IMR-90 (cell line): ENCODE data around the gene CFP. TPM values are rescaled to one million over a fixed set of nuclear protein-coding genes. Genes with fewer than 3 reads are reported as not detected.

Experiments used
- ATAC-seq: fragments of 200-7000 bp; cut with Tn5 transposase; 2 replicates; pipeline ENCODE4 v1.9.1; 2020; ENCODE audit warnings: low read depth, mild to moderate bottlenecking, moderate library complexity
- BruUV-seq: library from RNA; stranded (reverse); fragments of 400-500 nt; replicated peaks from 2 replicates; lab custom pipeline; 2021; lab: Mats Ljungman, UMichigan
- CTCF ChIA-PET: fragments of 300-600 bp; formaldehyde crosslinking; extraction: SDS; loops from one replicate; lab custom pipeline; 2021; ENCODE audit warnings: antibody characterized with exemption; lab: Yijun Ruan, JAX
- POLR2A ChIA-PET: fragments of 300-600 bp; sonication (Branson Sonifier 250); formaldehyde crosslinking; loops from one replicate; lab custom pipeline; 2022; ENCODE audit warnings: antibody characterized with exemption; ENCODE audit not compliant: unreplicated experiment; lab: Charles Lee
- DNase-seq: peaks from one replicate; pipeline ENCODE4 v3.0.0; 2013
- H2AFZ ChIP-seq: replicated peaks from 2 replicates; pipeline ENCODE3; 2013; ENCODE audit warnings: low read length, mild to moderate bottlenecking; ENCODE audit not compliant: poor library complexity
- H2AK5ac ChIP-seq: 2 replicates; pipeline ENCODE4 v1.6.1; 2013; ENCODE audit warnings: low read depth, low read length, inconsistent platforms
- H2AK9ac ChIP-seq: replicated peaks from 2 replicates; pipeline ENCODE3; 2013; ENCODE audit warnings: mild to moderate bottlenecking, low read depth, low read length, moderate library complexity; ENCODE audit not compliant: poor library complexity
- H2BK120ac ChIP-seq: 2 replicates; pipeline ENCODE4 v1.6.1; 2013; ENCODE audit warnings: low read depth, low read length, inconsistent platforms
- H2BK15ac ChIP-seq: 3 replicates; pipeline ENCODE4 v1.6.1; 2013; ENCODE audit warnings: low read depth, low read length, inconsistent platforms
- H2BK20ac ChIP-seq: 2 replicates; pipeline ENCODE4 v1.6.1; 2013; ENCODE audit warnings: low read depth, mild to moderate bottlenecking, inconsistent platforms, low read length, moderate library complexity
- H2BK5ac ChIP-seq: 2 replicates; pipeline ENCODE4 v1.6.1; 2013; ENCODE audit warnings: mild to moderate bottlenecking, low read depth, low read length, inconsistent platforms; ENCODE audit not compliant: poor library complexity, severe bottlenecking
- H3K14ac ChIP-seq: replicated peaks from 2 replicates; pipeline ENCODE4 v1.6.1; 2013; ENCODE audit warnings: low read depth, low read length, inconsistent platforms
- H3K18ac ChIP-seq: 2 replicates; pipeline ENCODE4 v1.6.1; 2013; ENCODE audit warnings: low read depth, low read length, control low read depth
- H3K23ac ChIP-seq: 2 replicates; pipeline ENCODE4 v1.6.1; 2013; ENCODE audit warnings: low read depth, low read length, inconsistent platforms
- H3K27ac ChIP-seq: 2 replicates; pipeline ENCODE4 v1.5.1; 2013; ENCODE audit warnings: mild to moderate bottlenecking, control low read depth, low read length; ENCODE audit not compliant: insufficient read depth
- H3K27me3 ChIP-seq: 2 replicates; pipeline ENCODE4 v1.6.1; 2013; ENCODE audit warnings: low read length; ENCODE audit not compliant: control insufficient read depth, insufficient read depth
- H3K36me3 ChIP-seq: 2 replicates; pipeline ENCODE4 v1.6.1; 2013; ENCODE audit warnings: low read length, mixed read lengths; ENCODE audit not compliant: control insufficient read depth, insufficient read depth
- H3K4ac ChIP-seq: 2 replicates; pipeline ENCODE4 v1.6.1; 2013; ENCODE audit warnings: low read depth, low read length, inconsistent platforms
- H3K4me1 ChIP-seq: 2 replicates; pipeline ENCODE4 v1.6.1; 2013; ENCODE audit warnings: low read length, mixed read lengths; ENCODE audit not compliant: control insufficient read depth, insufficient read depth
- H3K4me2 ChIP-seq: 2 replicates; pipeline ENCODE4 v1.6.1; 2013; ENCODE audit warnings: low read depth, mild to moderate bottlenecking, control low read depth, low read length, moderate library complexity
- H3K4me3 ChIP-seq: 2 replicates; pipeline ENCODE4 v1.5.1; 2013; ENCODE audit warnings: low read depth, mild to moderate bottlenecking, control low read depth, low read length, moderate library complexity; ENCODE audit not compliant: insufficient read depth
- H3K56ac ChIP-seq: 2 replicates; pipeline ENCODE4 v1.6.1; 2013; ENCODE audit warnings: low read length, inconsistent platforms; ENCODE audit not compliant: insufficient read depth; ENCODE audit errors: extremely low read depth
- H3K79me1 ChIP-seq, 2 experiments: 2 replicates each; pipeline ENCODE4 v1.6.1; 2013; ENCODE audit warnings: low read length in 2 of 2, inconsistent platforms in 1 of 2, low read depth in 1 of 2
- H3K9ac ChIP-seq: 2 replicates; pipeline ENCODE4 v1.6.1; 2013; ENCODE audit warnings: low read depth, low read length, control low read depth
- H3K9me1 ChIP-seq: 2 replicates; pipeline ENCODE4 v1.6.1; 2013; ENCODE audit warnings: low read length, inconsistent platforms; ENCODE audit not compliant: insufficient read depth
- H3K9me3 ChIP-seq: 2 replicates; pipeline ENCODE4 v1.6.1; 2013; ENCODE audit warnings: low read length; ENCODE audit not compliant: control insufficient read depth, insufficient read depth
- H4K20me1 ChIP-seq: 2 replicates; pipeline ENCODE4 v1.6.1; 2013; ENCODE audit warnings: low read length, inconsistent platforms; ENCODE audit not compliant: insufficient read depth
- H4K5ac ChIP-seq: 2 replicates; pipeline ENCODE4 v1.6.1; 2013; ENCODE audit warnings: mild to moderate bottlenecking, low read depth, low read length, control low read depth
- H4K8ac ChIP-seq, 2 experiments: 2 replicates each; pipeline ENCODE4 v1.6.1; 2013; ENCODE audit warnings: low read depth in 2 of 2, low read length in 2 of 2, control low read depth in 1 of 2, inconsistent platforms in 1 of 2
- H4K91ac ChIP-seq: 2 replicates; pipeline ENCODE4 v1.6.1; 2013; ENCODE audit warnings: low read depth, low read length, inconsistent platforms; ENCODE audit not compliant: insufficient read depth
- CEBPB ChIP-seq: IDR thresholded peaks from 2 replicates; pipeline ENCODE4 v1.6.1; 2012; ENCODE audit warnings: low read depth, low read length, improper control_type of control experiment
- MAFK ChIP-seq: IDR thresholded peaks from 2 replicates; pipeline ENCODE4 v1.6.1; 2012; ENCODE audit warnings: low read depth, low read length, improper control_type of control experiment
- WGBS, 2 experiments: methylation state at CpG; one replicate each; pipeline versions ENCODE4 v1.1.5 to v1.1.7; 2013; ENCODE audit warnings: missing lambda C conversion rate in 2 of 2; ENCODE audit not compliant: insufficient read length in 1 of 2; ENCODE audit errors: extremely low coverage in 2 of 2; 5-methylcytosine and 5-hydroxymethylcytosine counted together
- dilution Hi-C: fragments of 300-500 bp; cut with HindIII; formaldehyde crosslinking; loops from one replicate; pipeline ENCODE4 v1.14.3; 2018; ENCODE audit warnings: low sequenced_read_pairs; ENCODE audit not compliant: unreplicated experiment
- in situ Hi-C: fragments of 300-500 bp; cut with MboI; formaldehyde crosslinking; loops from 3 replicates; pipeline ENCODE4 v1.14.3; 2019; ENCODE audit warnings: low sequenced_read_pairs, inconsistent platforms, mixed read lengths
- intact Hi-C: fragments of 100-400 bp; cut with micrococcal nuclease; formaldehyde crosslinking; loops from 2 replicates; pipeline ENCODE4 v1.10.0; 2022
- polyA plus RNA-seq, 3 experiments: library from polyadenylated mRNA; depleted of rRNA; stranded (reverse); fragments of >200 nt; gene quantifications; 2 replicates each; pipeline ENCODE4 v1.2.3, GENCODE V29; 2012; ENCODE audit warnings: low replicate concordance in 1 of 3
- total RNA-seq: library from RNA; depleted of rRNA; stranded (reverse); fragments of >200 nt; gene quantifications from 2 replicates; pipeline ENCODE4 v1.2.3, GENCODE V29; 2012

CFP gene
- total and polyA plus RNA-seq, 2 of the 4 experiments (the other 2 are of a cell fraction) = under 0.01 to 0.14 TPM

DNA sequence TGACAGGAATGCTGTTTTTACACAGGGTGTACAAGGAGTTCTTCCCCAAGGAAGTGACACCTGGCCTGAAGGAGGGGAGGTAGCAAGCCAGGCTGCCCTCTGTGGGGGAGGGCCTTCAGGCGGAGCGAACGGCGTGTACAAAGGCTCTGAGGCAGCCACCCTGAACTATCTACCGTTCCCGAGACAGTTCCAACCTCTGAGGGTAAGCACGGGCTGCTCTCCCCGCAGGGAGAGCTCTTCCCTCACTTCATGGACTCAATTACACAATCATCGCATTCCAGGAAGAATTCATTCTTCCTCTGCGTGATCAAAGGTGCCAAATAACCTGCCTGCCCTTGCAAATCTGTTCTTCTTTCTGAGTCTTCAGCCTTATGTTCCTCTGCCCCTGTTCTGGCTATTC, 15.8 kb upstream of the CFP start:
- ATAC-seq (no peak), DNase-seq (no peak)
- no peaks in the 10 kb centered on the region for H3K27me3 ChIP-seq
- no peak overlapping the region for H2AFZ ChIP-seq
- no peak overlapping the region for H2AK5ac ChIP-seq
- H3K4me2 ChIP-seq = no peak overlapping the region
- peaks cover 5% of the 10 kb centered on the region for H3K4me1 ChIP-seq
- no peak overlapping the region for H4K5ac ChIP-seq
- no peak overlapping the region for H4K91ac ChIP-seq
- no peak overlapping the region for H4K8ac ChIP-seq
- no peaks in the 10 kb centered on the region for H3K9me3 ChIP-seq
- H3K14ac ChIP-seq = no peak overlapping the region
- H3K4ac ChIP-seq = no peak overlapping the region
- no peaks in the 10 kb centered on the region for H3K9me1 ChIP-seq
- no peak overlapping the region for H2BK5ac ChIP-seq
- dilution Hi-C loops = no loop called here
- TF ChIP-seq CEBPB (0 out of 2 replicates have a peak, but pooled peaks have one; percentile 18), MAFK (no peak)
- no peak overlapping the region for H2BK120ac ChIP-seq
- ChIA-PET POLR2A (interaction anchor here (0.5 kb wide), 1 partner anchor 21 kb away, joined by 13 read pairs; no protein-coding TSS in a partner anchor), CTCF (interaction anchor here (0.7 kb wide), 1 partner anchor 115 kb away, joined by 3 read pairs; no protein-coding TSS in a partner anchor)
- WGBS, 2 experiments = 88% methylated on average over 5 of the region's 10 CpGs; no CpG with 5 or more reads in 1 of the 2 experiments
- no peak overlapping the region for H2BK20ac ChIP-seq
- intact Hi-C loops = no loop called here
- in situ Hi-C loops = loop anchor here (5.0 to 25.0 kb wide), 2 partner anchors 83 to 433 kb away; partner anchors contain the start of genes ARAF and CDK16
- H4K20me1 ChIP-seq = peaks cover 25% of the 10 kb centered on the region
- no peak overlapping the region for H2BK15ac ChIP-seq
- no peak overlapping the region for H3K9ac ChIP-seq
- H3K79me1 ChIP-seq = peaks cover 3 to 42% of the 10 kb centered on the region in 2 experiments; a peak in 3 of 4 replicates
- H3K23ac ChIP-seq = no peak overlapping the region
- H2AK9ac ChIP-seq = no peak overlapping the region
- no peak overlapping the region for H3K56ac ChIP-seq
- no peak overlapping the region for H3K4me3 ChIP-seq
- no peak overlapping the region for H3K18ac ChIP-seq
- no TSS peak for BruUV-seq
- H3K36me3 ChIP-seq = peaks cover 9% of the 10 kb centered on the region
- H3K27ac ChIP-seq = no peak overlapping the region
